NCI-H1417 (cell line): Measurements from ENCODE around the gene PRG3.
A peak's percentile ranks its signal among the peaks of the same experiment; 100 is the strongest.
"Not testable (repeated sequence)": the region's sequence is repeated elsewhere in the genome, so short reads cannot be mapped to it uniquely, and the experiment has no call there.

Source experiments
- DNase-seq, 3 experiments: peaks; one replicate each; lab custom pipeline; 2025; lab: John Stamatoyannopoulos, UW

Gene PRG3

DNA sequence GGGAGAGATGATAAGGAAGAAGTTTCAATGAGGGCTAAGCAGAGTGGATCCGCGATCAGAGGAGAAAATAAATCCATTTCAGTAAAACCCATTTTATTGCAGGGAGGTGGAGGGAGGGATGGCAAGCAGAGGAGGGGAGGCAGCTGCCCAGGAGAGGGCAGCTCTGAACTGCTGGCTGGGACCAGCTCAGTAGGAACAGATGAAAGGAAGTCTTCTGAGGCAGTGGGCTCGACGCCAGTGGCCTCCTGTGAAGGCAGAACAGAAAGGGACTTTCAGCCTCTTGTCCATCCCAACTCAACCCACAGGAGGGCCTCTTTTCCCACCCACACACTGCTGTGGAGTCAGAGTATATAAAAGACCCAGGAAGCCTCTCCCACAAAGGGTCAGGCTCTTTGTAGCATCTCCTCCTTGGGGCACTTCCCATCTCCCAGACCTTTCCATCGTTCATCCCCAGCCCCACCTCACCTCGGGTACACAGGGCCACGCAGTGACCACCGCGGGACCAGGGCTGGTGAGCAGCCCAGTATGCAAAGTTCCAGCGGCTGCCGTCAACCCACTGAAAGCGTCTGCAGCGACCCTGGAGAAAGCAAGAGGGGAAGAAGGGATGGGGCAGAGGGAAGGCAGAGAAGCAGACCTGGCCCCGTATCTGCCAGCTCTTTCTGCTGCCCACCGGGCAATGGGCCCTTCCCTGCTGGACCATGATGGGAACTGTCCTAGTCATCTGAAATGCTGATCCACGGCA lies 6.5 kb upstream of the PRG3 start:
- DNase-seq = no peak

DNA sequence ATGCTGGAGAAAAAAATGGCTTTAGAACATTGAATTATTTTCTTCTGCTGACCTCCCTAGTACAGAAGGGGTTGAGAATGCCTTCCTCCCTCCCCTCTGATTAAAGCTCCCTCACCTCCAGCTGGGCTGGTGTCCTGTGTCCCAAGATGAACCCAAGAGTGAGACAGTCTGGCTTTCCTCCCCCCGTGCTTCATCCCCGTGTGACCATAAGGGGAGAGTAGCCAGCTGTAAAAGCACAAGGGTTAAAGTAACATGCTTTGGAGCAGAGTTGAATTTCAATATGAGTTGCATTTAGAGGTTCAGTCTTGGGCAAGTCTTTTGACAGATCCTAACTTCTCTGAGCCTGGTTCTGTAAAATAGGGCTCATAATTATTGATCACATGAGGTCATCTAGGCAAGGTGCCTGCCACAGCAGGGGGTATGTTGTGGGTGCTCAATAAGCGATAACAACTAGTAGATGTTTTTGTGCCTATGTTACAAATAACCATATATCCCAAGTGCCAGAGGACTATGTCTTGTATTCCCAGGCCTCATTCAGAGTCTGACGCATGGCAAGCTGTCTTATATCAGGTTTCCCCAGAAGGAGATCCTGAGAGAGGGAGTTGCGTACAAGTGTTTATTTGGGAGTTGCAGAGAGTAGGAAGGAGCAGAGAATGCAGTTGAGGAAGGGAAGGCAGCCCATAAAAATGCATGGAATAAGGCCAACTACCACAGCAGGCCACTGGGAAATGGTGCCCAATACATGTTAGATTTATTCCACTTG lies 5.4 kb upstream of the PRG3 start:
- DNase-seq = no peak

GRCh38 chr11:57379732-57380131 lies 1.2 kb downstream of the PRG3 start:
- no peak for DNase-seq

- no peak for DNase-seq
These were observed 2.8 kb downstream of the PRG3 start for GRCh38 chr11:57378186-57378585.

- no peak for DNase-seq
These were observed 3.8 kb downstream of the PRG3 start for GRCh38 chr11:57377107-57377506.

- no peak for DNase-seq
These were observed 4.6 kb downstream of the PRG3 start for GRCh38 chr11:57376095-57377090.

DNA sequence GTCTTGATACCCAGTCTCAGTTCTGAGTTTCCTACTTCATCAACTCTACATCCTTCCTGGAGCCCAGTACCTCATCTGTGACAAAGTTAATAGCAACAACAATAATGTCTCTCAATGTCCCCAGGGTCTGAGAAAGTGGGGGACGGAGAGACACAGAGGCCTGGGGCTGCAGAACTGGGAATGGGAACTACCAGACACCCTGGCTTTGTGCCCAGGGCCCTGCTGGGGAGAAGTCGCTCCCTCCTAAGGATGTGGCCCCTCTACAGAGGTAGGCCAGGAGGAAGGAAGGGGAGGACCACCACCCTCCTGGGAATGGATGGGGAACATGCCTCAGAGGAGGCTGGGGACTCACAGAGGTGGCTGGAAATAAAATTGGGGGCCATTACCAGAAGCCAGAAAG lies 5.5 kb downstream of the PRG3 start:
- no peak for DNase-seq

DNA sequence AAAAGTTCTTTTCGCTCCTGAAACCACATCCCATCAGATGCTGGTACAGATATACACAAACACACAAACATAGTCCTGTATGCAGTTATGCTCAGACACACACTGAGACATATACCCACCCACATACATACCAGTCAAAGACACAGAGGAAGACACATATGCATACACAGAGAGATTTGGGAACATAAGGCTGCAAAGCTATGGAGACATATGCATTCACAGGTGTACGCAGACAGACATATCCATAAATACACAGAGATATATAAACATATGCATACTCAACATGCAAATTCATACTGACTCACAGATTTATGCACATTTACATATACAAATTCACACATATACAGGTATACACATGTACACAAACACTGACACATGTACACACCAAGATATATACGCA lies 6.0 kb downstream of the PRG3 start:
- no peak for DNase-seq

GRCh38 chr11:57373146-57373545 lies 7.8 kb downstream of the PRG3 start:
- DNase-seq = no peak

GRCh38 chr11:57370941-57371340 lies 10.0 kb downstream of the PRG3 start:
- no peak for DNase-seq

DNA sequence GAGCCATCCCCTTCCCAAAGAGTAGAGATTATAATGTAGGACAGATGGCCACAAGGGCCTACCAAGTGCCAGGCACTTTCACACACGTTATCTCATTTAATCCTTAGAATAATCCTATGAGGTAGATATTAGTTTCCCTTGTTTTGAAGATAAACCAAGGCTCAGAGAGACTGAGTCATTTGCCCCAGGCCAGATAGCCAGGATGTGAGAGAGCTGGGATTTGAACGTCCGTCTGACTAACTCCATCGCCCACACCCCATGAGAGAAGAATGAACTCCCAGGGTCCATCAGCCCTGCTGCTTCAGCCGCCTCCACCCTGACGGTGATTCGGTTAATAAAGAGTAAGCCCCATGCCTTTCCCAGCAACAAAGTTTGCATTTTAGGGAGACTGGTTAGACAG lies 10.7 kb downstream of the PRG3 start:
- DNase-seq = no peak

DNA sequence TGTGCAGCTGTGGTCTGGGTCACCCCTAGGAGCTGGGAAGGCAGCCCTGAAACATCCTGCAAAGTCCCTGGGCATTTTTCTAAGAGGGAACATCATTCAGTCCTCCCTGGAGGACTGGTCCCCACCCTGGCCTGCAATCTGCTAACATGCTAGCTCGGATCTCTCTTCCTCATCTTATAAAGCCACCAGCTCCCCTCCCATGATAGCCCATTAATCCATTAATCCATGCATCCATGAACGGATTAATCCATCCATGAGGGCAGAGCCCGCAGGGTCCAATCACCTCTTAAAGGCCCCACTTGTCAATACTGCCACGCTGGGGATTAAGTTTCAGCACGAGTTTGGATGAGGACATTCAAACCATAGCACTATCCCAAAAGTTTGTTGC lies 12.1 kb downstream of the PRG3 start:
- DNase-seq = no peak

DNA sequence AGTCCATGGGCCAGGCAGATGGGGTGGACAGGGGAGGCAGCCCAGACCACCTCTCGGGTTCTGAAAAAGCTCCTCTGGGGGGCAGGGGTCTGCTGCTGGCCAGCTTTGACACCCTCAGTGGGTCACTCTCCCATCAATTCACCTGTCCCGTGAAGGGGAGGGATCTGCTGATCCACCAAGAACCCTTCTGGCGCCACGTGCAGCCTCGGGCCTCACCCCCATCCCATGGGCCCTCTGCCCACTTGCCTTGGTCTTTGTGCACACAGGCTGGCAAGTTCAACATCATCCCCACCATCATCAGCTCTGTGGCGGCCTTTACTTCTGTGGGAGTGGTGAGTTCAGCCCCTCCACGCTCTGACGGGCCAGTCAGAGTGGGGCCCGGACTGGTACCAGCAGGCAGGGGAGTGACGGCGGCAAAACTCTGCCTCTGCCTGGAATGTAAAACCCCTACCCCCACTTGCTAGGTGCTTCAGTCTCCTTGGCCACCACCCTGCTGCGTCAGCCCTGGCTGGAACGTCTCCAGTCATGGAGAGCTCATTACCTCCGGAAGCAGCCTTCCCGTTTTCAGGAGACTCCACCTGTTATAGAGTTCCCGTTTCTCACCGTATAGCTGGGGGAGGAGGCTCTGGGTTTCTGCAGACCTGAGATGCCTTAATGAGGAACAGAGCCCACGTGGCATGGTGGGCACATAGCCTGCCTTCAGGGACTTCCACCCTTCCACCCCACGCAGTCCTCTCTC lies 12.7 kb downstream of the PRG3 start:
- DNase-seq = peak in 1 of 3 experiments; percentile 13

GRCh38 chr11:57364851-57365660 lies 15.9 kb downstream of the PRG3 start:
- DNase-seq = no peak

DNA sequence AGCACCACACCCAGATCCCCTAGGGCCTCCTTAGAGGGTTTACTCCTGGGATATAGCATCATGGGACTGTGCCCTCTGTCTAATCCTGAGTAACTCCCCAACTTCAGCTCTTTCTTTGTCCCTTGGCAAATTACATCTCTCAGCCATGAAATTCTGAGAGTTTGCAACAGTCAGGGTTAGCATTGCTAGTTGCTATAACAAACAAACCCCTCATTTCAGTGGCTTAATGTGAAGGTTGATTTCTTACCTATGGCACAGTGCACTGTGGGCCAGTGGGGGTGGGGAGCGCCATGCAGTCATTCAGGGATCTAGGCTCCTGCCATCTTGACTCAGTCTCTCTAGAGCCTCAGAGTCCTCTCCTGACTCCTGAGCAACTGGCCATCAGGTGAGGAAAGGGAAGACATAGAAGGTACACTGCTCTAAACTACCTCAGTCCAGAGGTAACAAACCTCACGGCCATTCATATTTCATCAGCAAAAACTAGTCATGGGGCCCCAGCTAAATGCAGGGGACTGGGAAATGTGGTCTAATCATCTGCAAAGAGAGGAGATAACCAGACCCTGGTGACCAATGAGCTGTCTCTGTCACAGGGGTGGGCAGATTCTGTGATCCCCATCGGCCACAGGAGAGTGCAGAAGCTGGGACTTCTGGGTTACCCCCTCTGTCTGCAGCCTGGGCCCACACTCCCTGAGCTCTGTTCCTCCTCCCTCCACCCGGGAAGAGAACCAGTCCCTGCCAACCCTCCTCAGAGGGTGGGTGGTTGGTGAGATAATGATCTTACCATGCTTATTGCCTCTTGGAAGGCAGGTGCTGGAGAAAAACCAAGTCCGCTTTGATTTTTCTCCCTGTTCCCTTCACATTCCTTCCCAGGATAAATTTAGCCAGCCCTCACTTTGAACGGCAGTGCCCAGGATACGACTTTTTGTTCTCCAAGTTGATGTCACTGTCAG lies 17.5 kb downstream of the PRG3 start:
- DNase-seq = no peak

GRCh38 chr11:57361926-57362325 lies 19.0 kb downstream of the PRG3 start:
- no peak for DNase-seq

- DNase-seq = not testable (repeated sequence)
These were observed 19.5 kb downstream of the PRG3 start for GRCh38 chr11:57361420-57361819.

DNA sequence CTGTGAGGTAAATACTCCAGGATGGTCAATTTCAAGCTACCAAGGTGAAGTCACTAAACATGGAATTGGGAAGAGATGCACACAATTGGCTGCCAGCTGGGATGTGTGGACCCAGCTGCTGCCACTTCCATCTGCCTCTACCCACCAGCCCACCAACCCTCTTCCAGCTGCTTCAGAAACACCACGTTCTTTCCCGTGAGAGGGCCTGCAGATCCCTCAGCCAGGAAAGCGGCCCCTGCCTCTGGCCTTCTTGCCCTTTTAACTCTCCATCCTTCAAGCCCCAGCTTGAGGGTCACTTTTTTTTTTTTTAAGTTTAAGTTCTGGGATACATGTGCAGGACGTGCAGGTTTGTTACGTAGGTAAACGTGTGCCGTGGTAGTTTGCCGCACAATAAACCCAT lies 20.0 kb downstream of the PRG3 start:
- DNase-seq = no peak

DNA sequence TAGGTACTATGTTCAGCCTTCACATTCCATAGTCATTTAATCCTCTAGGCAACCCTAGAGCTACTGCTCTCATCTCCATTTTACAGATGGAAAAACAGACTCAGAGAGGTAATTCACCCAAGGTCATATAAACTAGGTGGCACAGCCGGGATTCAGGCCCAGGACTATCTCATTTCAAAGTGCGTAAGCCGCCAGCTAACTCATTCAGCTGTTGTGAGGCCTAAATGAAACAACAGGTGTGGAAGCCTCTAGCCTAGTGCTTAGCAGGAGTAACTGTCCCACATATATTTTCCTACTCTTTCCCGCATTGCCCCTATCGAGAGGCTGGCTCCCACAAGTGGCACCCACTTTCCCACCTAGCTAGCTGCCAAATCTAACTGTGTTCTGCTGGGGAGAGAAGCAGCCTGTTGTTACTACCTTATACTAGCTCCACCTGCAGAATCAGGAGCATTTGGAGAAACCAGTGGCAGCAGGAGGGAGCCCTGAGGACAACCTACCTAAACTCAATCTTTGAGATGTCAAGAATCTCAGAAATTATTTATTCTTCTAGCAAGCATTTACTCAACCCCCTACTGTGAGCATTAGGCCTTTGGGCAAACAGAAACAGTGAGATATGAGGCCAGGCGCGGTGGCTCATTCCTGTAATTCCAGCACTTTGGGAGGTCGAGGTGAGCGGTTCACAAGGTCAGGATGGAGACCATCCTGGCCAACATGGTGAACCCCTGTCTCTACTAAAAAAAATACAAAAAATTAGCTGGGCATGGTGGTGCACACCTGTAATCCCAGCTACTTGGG lies 20.9 kb downstream of the PRG3 start:
- DNase-seq = peak in 1 of 3 experiments; percentile 19
